ENCODE data around the gene CDKAL1.

- TF ChIP-seq, protein P1, sequence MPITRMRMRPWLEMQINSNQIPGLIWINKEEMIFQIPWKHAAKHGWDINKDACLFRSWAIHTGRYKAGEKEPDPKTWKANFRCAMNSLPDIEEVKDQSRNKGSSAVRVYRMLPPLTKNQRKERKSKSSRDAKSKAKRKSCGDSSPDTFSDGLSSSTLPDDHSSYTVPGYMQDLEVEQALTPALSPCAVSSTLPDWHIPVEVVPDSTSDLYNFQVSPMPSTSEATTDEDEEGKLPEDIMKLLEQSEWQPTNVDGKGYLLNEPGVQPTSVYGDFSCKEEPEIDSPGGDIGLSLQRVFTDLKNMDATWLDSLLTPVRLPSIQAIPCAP (CRISPR knock-in tag; IDR thresholded peaks at IDR 0.05), result no peak
- TF ChIP-seq JUN (CRISPR knock-in tag; IDR thresholded peaks at IDR 0.05), result no peak
- TF ChIP-seq ERG (CRISPR knock-in tag; IDR thresholded peaks at IDR 0.05), result no peak
- no peak for TF ChIP-seq IRF2 (CRISPR knock-in tag; IDR thresholded peaks at IDR 0.05; ENCODE audit: borderline replicate concordance, low read depth)
- TF ChIP-seq, protein P2, sequence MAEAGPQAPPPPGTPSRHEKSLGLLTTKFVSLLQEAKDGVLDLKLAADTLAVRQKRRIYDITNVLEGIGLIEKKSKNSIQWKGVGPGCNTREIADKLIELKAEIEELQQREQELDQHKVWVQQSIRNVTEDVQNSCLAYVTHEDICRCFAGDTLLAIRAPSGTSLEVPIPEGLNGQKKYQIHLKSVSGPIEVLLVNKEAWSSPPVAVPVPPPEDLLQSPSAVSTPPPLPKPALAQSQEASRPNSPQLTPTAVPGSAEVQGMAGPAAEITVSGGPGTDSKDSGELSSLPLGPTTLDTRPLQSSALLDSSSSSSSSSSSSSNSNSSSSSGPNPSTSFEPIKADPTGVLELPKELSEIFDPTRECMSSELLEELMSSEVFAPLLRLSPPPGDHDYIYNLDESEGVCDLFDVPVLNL (CRISPR knock-in tag; IDR thresholded peaks at IDR 0.05; ENCODE audit: borderline replicate concordance, low read depth), result no peak
- TF ChIP-seq CTCF (IDR thresholded peaks at IDR 0.05), result no peak
- TF ChIP-seq, protein P3, sequence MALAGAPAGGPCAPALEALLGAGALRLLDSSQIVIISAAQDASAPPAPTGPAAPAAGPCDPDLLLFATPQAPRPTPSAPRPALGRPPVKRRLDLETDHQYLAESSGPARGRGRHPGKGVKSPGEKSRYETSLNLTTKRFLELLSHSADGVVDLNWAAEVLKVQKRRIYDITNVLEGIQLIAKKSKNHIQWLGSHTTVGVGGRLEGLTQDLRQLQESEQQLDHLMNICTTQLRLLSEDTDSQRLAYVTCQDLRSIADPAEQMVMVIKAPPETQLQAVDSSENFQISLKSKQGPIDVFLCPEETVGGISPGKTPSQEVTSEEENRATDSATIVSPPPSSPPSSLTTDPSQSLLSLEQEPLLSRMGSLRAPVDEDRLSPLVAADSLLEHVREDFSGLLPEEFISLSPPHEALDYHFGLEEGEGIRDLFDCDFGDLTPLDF (CRISPR knock-in tag; IDR thresholded peaks at IDR 0.05), result no peak
- TF ChIP-seq, protein P4, sequence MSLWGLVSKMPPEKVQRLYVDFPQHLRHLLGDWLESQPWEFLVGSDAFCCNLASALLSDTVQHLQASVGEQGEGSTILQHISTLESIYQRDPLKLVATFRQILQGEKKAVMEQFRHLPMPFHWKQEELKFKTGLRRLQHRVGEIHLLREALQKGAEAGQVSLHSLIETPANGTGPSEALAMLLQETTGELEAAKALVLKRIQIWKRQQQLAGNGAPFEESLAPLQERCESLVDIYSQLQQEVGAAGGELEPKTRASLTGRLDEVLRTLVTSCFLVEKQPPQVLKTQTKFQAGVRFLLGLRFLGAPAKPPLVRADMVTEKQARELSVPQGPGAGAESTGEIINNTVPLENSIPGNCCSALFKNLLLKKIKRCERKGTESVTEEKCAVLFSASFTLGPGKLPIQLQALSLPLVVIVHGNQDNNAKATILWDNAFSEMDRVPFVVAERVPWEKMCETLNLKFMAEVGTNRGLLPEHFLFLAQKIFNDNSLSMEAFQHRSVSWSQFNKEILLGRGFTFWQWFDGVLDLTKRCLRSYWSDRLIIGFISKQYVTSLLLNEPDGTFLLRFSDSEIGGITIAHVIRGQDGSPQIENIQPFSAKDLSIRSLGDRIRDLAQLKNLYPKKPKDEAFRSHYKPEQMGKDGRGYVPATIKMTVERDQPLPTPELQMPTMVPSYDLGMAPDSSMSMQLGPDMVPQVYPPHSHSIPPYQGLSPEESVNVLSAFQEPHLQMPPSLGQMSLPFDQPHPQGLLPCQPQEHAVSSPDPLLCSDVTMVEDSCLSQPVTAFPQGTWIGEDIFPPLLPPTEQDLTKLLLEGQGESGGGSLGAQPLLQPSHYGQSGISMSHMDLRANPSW (CRISPR knock-in tag; conservative IDR thresholded peaks at IDR 0.05; ENCODE audit: low read depth), result no peak
- TF ChIP-seq EMX1 (CRISPR knock-in tag; IDR thresholded peaks at IDR 0.05), result no peak
- TF ChIP-seq FOXJ3 (CRISPR knock-in tag; IDR thresholded peaks at IDR 0.05; ENCODE audit: borderline replicate concordance), result no peak
- TF ChIP-seq ZSCAN18 (CRISPR knock-in tag; IDR thresholded peaks at IDR 0.05), result no peak
- no peak for TF ChIP-seq NFYB (CRISPR knock-in tag; conservative IDR thresholded peaks at IDR 0.05; ENCODE audit: low read depth)
- TF ChIP-seq SP1 (CRISPR knock-in tag; conservative IDR thresholded peaks at IDR 0.05), result no peak
- TF ChIP-seq ELF4 (CRISPR knock-in tag; IDR thresholded peaks at IDR 0.05; ENCODE audit: low read depth), result no peak
Observed at GRCh38 chr6:21078497-21078896, 544.2 kb downstream of the CDKAL1 start.
